Fibroblast of skin of back (primary cell): ENCODE results near the gene COA3.

Source experiments
- DNase-seq: peaks from one replicate; pipeline ENCODE4 v3.0.0-alpha.2; 2013

COA3 gene

GRCh38 chr17:42748908-42749798 lies 49.4 kb downstream of the COA3 start:
- no peak for DNase-seq

- DNase-seq = no peak
Measured at GRCh38 chr17:42748202-42748907, 50.1 kb downstream of the COA3 start.
